ENCODE results near the gene PHF21A.

The PHF21A gene

GRCh38 chr11:45897556-45897955 is 223.7 kb downstream of the PHF21A start:
- no peak for DNase-seq

GRCh38 chr11:45896422-45896984 is 224.8 kb downstream of the PHF21A start:
- no peak for DNase-seq

GRCh38 chr11:45895553-45896259 is 225.5 kb downstream of the PHF21A start:
- DNase-seq: no peak

GRCh38 chr11:45894555-45895247 is 226.6 kb downstream of the PHF21A start:
- DNase-seq: no peak

GRCh38 chr11:45892856-45893255 is 228.4 kb downstream of the PHF21A start:
- no peak for DNase-seq

GRCh38 chr11:45890886-45891550 is 230.2 kb downstream of the PHF21A start:
- no peak for DNase-seq

GRCh38 chr11:45889966-45890365 is 231.3 kb downstream of the PHF21A start:
- no peak for DNase-seq

GRCh38 chr11:45889555-45889954 is 231.7 kb downstream of the PHF21A start:
- DNase-seq: no peak

GRCh38 chr11:45887587-45887986 is 233.7 kb downstream of the PHF21A start:
- no peak for DNase-seq

- DNase-seq: no peak
Observed at GRCh38 chr11:45886816-45887520, 234.3 kb downstream of the PHF21A start.

- DNase-seq: no peak
Observed at GRCh38 chr11:45885921-45886721, 235.1 kb downstream of the PHF21A start.

- peak; percentile 62 for DNase-seq
Observed at GRCh38 chr11:45885274-45885920, 235.9 kb downstream of the PHF21A start, which contains the start of gene MAPK8IP1. Gene MAPK8IP1 (plus strand): TSS chr11:45885651. CDS start chr11:45885821, 170 bp downstream.

GRCh38 chr11:45884596-45885185 is 236.6 kb downstream of the PHF21A start:
- DNase-seq: no peak

All from activated CD4-positive, CD25-positive, alpha-beta regulatory T cell treated with anti-CD3 and anti-CD28 coated beads, Interleukin-2, amount 50 U/mL, for 72 hours (primary cell).